HG03095 (cell line): ENCODE data around the gene NTSR1.

Experiments
- ATAC-seq: cut with Tn5 transposase; IDR thresholded peaks from one replicate; pipeline ENCODE4 v1.9.1; 2021; ENCODE audit warnings: moderate library complexity; ENCODE audit not compliant: unreplicated experiment

The NTSR1 gene

GRCh38 chr20:62692801-62693523 lies 15.7 kb upstream of the NTSR1 start:
- no peak for ATAC-seq

- no peak for ATAC-seq
Measured at GRCh38 chr20:62693524-62693922, 15.1 kb upstream of the NTSR1 start.

GRCh38 chr20:62694106-62694505 lies 14.5 kb upstream of the NTSR1 start:
- no peak for ATAC-seq

GRCh38 chr20:62694868-62695267 lies 13.8 kb upstream of the NTSR1 start:
- no peak for ATAC-seq

- ATAC-seq: no peak
Measured at GRCh38 chr20:62695448-62696414, 12.9 kb upstream of the NTSR1 start.

- ATAC-seq: no peak
Measured at GRCh38 chr20:62696434-62696957, 12.1 kb upstream of the NTSR1 start.

- ATAC-seq: no peak
Measured at GRCh38 chr20:62696989-62697388, 11.6 kb upstream of the NTSR1 start.

GRCh38 chr20:62697468-62697912 lies 11.1 kb upstream of the NTSR1 start:
- ATAC-seq: no peak

- ATAC-seq: no peak
Measured at GRCh38 chr20:62698231-62698630, 10.4 kb upstream of the NTSR1 start.

- ATAC-seq: no peak
Measured at GRCh38 chr20:62699296-62699695, 9.3 kb upstream of the NTSR1 start.

- ATAC-seq: no peak
Measured at GRCh38 chr20:62699741-62700140, 8.9 kb upstream of the NTSR1 start.

GRCh38 chr20:62700261-62700930 lies 8.2 kb upstream of the NTSR1 start:
- no peak for ATAC-seq

GRCh38 chr20:62701161-62702012 lies 7.2 kb upstream of the NTSR1 start:
- no peak for ATAC-seq

GRCh38 chr20:62702013-62702300 lies 6.7 kb upstream of the NTSR1 start:
- no peak for ATAC-seq

- no peak for ATAC-seq
Measured at GRCh38 chr20:62702895-62703852, 5.5 kb upstream of the NTSR1 start.

- no peak for ATAC-seq
Measured at GRCh38 chr20:62703853-62704228, 4.8 kb upstream of the NTSR1 start.

GRCh38 chr20:62704341-62704948 lies 4.2 kb upstream of the NTSR1 start:
- ATAC-seq: no peak

GRCh38 chr20:62705627-62706026 lies 3.0 kb upstream of the NTSR1 start:
- ATAC-seq: no peak

GRCh38 chr20:62706344-62706743 lies 2.3 kb upstream of the NTSR1 start:
- ATAC-seq: no peak
